H1 (cell line): ENCODE data around the gene TECTB. TPM values are rescaled to one million over a fixed set of nuclear protein-coding genes. Genes with fewer than 3 reads are reported as not detected.

ENCODE experiments used
- CTCF ChIA-PET: fragments of 300-600 bp; sonication (Branson Sonifier 250); formaldehyde crosslinking; loops from one replicate; lab custom pipeline; 2021; ENCODE audit not compliant: partially characterized antibody; lab: Charles Lee
- POLR2A ChIA-PET: fragments of 300-600 bp; sonication (Branson Sonifier 250); formaldehyde crosslinking; loops from one replicate; lab custom pipeline; 2021; ENCODE audit warnings: inconsistent platforms; ENCODE audit not compliant: partially characterized antibody; lab: Charles Lee
- DNase-seq, 2 experiments: peaks; one replicate each; pipeline versions ENCODE4 v3.0.0 to v3.0.0-alpha.2; 2010 to 2022; ENCODE audit warnings: low spot score in 2 of 2, low read depth in 1 of 2, mixed read lengths in 1 of 2
- FAIRE-seq: peaks from 2 replicates; lab custom pipeline; 2011; peaks lifted over from hg19 to GRCh38; lab: Jason Lieb, UNC
- H2AFZ ChIP-seq: 2 replicates; pipeline ENCODE4 v1.8.1; 2012; ENCODE audit warnings: low read length, inconsistent platforms
- H2AK5ac ChIP-seq: 2 replicates; pipeline ENCODE4 v1.6.1; 2013; ENCODE audit warnings: low read depth, low read length
- H2BK120ac ChIP-seq: replicated peaks from 2 replicates; pipeline ENCODE3; 2013; ENCODE audit warnings: low read depth, low read length, inconsistent platforms
- H2BK12ac ChIP-seq: 2 replicates; pipeline ENCODE4 v1.6.1; 2013; ENCODE audit warnings: low read depth, low read length
- H2BK15ac ChIP-seq: 2 replicates; pipeline ENCODE4 v1.6.1; 2013; ENCODE audit warnings: low read length
- H2BK20ac ChIP-seq: 2 replicates; pipeline ENCODE4 v1.6.1; 2013; ENCODE audit warnings: low read length
- H2BK5ac ChIP-seq: 2 replicates; pipeline ENCODE4 v1.6.1; 2013; ENCODE audit warnings: low read depth, low read length
- H3K14ac ChIP-seq: 2 replicates; pipeline ENCODE4 v1.6.1; 2013; ENCODE audit warnings: inconsistent platforms; ENCODE audit not compliant: insufficient read length
- H3K18ac ChIP-seq: 2 replicates; pipeline ENCODE4 v1.6.1; 2013; ENCODE audit warnings: low read length; ENCODE audit errors: extremely low read depth
- H3K23ac ChIP-seq: 2 replicates; pipeline ENCODE4 v1.6.1; 2013; ENCODE audit warnings: inconsistent platforms; ENCODE audit not compliant: insufficient read length
- H3K23me2 ChIP-seq: 2 replicates; pipeline ENCODE4 v1.6.1; 2013; ENCODE audit warnings: low read depth, low read length
- H3K27ac ChIP-seq: 2 replicates; pipeline ENCODE4 v1.6.1; 2011; ENCODE audit warnings: low read depth, low read length, inconsistent platforms
- H3K27me3 ChIP-seq, 4 experiments: replicated peaks in 1 of 4; 1 replicate in 1 of 4; 2 replicates in 3 of 4; pipeline versions ENCODE4 v1.6.1 to v1.8.1; 2011 to 2013; ENCODE audit warnings: low read length in 3 of 4, mild to moderate bottlenecking in 3 of 4, inconsistent platforms in 2 of 4, mixed read lengths in 2 of 4, moderate library complexity in 1 of 4; ENCODE audit not compliant: control insufficient read depth in 3 of 4, insufficient read depth in 3 of 4; ENCODE audit errors: extremely low read depth in 1 of 4
- H3K36me3 ChIP-seq, 4 experiments: 2 replicates each; pipeline versions ENCODE4 v1.6.1 to v1.8.1; 2011 to 2013; ENCODE audit warnings: mild to moderate bottlenecking in 4 of 4, low read length in 3 of 4, moderate library complexity in 2 of 4, control low read depth in 1 of 4, inconsistent platforms in 1 of 4; ENCODE audit not compliant: insufficient read depth in 4 of 4, control insufficient read depth in 2 of 4
- H3K4ac ChIP-seq: replicated peaks from 2 replicates; pipeline ENCODE3; 2013; ENCODE audit warnings: low read length, low read depth, mixed read lengths, inconsistent platforms; ENCODE audit not compliant: insufficient read length
- H3K4me1 ChIP-seq, 4 experiments: replicated peaks in 1 of 4; 1 replicate in 1 of 4; 2 replicates in 3 of 4; pipeline versions ENCODE4 v1.6.1 to v1.8.1; 2011 to 2013; ENCODE audit warnings: low read length in 3 of 4, inconsistent platforms in 2 of 4, mixed read lengths in 1 of 4; ENCODE audit not compliant: insufficient read depth in 4 of 4, control insufficient read depth in 3 of 4
- H3K4me2 ChIP-seq, 2 experiments: 2 replicates each; pipeline versions ENCODE4 v1.6.1 to v1.8.1; 2011 to 2013; ENCODE audit warnings: low read depth in 2 of 2, low read length in 2 of 2, control low read depth in 1 of 2, inconsistent platforms in 1 of 2, mild to moderate bottlenecking in 1 of 2; ENCODE audit not compliant: insufficient read depth in 1 of 2
- H3K4me3 ChIP-seq, 4 experiments: fragments of 200-600, 300-600 bp in 1 of 4; sonication (generic), shearing (Covaris generic), sonication (Bioruptor Twin) in 1 of 4; 2 replicates each; pipeline versions ENCODE4 v1.5.1 to v1.8.1; 2011 to 2016; ENCODE audit warnings: low read length in 4 of 4, low read depth in 3 of 4, control low read depth in 2 of 4, inconsistent platforms in 2 of 4, mild to moderate bottlenecking in 2 of 4, mixed read lengths in 1 of 4, moderate library complexity in 1 of 4; ENCODE audit not compliant: insufficient read depth in 2 of 4; ENCODE audit errors: extremely low read depth in 1 of 4
- H3K56ac ChIP-seq: replicated peaks from 2 replicates; pipeline ENCODE3; 2013; ENCODE audit warnings: low read depth, mild to moderate bottlenecking, mixed read lengths, low read length, inconsistent platforms; ENCODE audit not compliant: insufficient read length
- H3K79me1 ChIP-seq: 2 replicates; pipeline ENCODE4 v1.6.1; 2013; ENCODE audit warnings: low read depth, low read length, control low read depth
- H3K79me2 ChIP-seq, 2 experiments: 2 replicates each; pipeline versions ENCODE4 v1.6.1 to v1.8.1; 2012 to 2013; ENCODE audit warnings: low read length in 2 of 2, mild to moderate bottlenecking in 2 of 2, inconsistent platforms in 1 of 2; ENCODE audit not compliant: insufficient read depth in 2 of 2, control insufficient read depth in 1 of 2
- H3K9ac ChIP-seq, 4 experiments: replicated peaks in 1 of 4; 1 replicate in 1 of 4; 2 replicates in 3 of 4; pipeline versions ENCODE4 v1.6.1 to v1.8.1; 2011 to 2013; ENCODE audit warnings: low read depth in 3 of 4, low read length in 3 of 4, control low read depth in 2 of 4, mild to moderate bottlenecking in 2 of 4, moderate library complexity in 2 of 4, inconsistent platforms in 1 of 4; ENCODE audit errors: extremely low read depth in 1 of 4
- H3K9me3 ChIP-seq, 2 experiments: 2 replicates each; pipeline versions ENCODE4 v1.6.1 to v1.8.1; 2012 to 2013; ENCODE audit warnings: mild to moderate bottlenecking in 2 of 2, moderate library complexity in 2 of 2, control low read depth in 1 of 2, inconsistent platforms in 1 of 2, low read depth in 1 of 2, low read length in 1 of 2, mixed read lengths in 1 of 2; ENCODE audit not compliant: insufficient read depth in 2 of 2
- H4K20me1 ChIP-seq, 2 experiments: replicated peaks in 1 of 2; 2 replicates each; pipeline versions ENCODE3 to v1.8.1; 2011 to 2013; ENCODE audit warnings: inconsistent platforms in 2 of 2, low read length in 2 of 2, mild to moderate bottlenecking in 1 of 2; ENCODE audit not compliant: insufficient read depth in 2 of 2, control insufficient read depth in 1 of 2
- H4K5ac ChIP-seq: 2 replicates; pipeline ENCODE4 v1.6.1; 2013; ENCODE audit warnings: low read length, low read depth, mixed read lengths, inconsistent platforms; ENCODE audit not compliant: insufficient read length
- H4K8ac ChIP-seq: 2 replicates; pipeline ENCODE4 v1.8.0; 2013; ENCODE audit warnings: mild to moderate bottlenecking, moderate library complexity, low read length, inconsistent platforms; ENCODE audit not compliant: insufficient read depth; ENCODE audit errors: extremely low read depth
- H4K91ac ChIP-seq: replicated peaks from 2 replicates; pipeline ENCODE3; 2013; ENCODE audit warnings: low read length, mixed read lengths, inconsistent platforms; ENCODE audit not compliant: insufficient read length
- ATF2 ChIP-seq: IDR thresholded peaks from 2 replicates; pipeline ENCODE4 v1.6.1; 2012; ENCODE audit warnings: low read length, inconsistent platforms
- BCL11A ChIP-seq, 2 experiments: IDR thresholded peaks; one replicate each; pipeline ENCODE4 v1.6.1; 2011; ENCODE audit warnings: low read depth in 2 of 2, low read length in 2 of 2, mild to moderate bottlenecking in 2 of 2
- CEBPB ChIP-seq: IDR thresholded peaks from 2 replicates; pipeline ENCODE4 v1.6.1; 2012; ENCODE audit warnings: low read depth, low read length
- E2F6 ChIP-seq: IDR thresholded peaks from 2 replicates; pipeline ENCODE4 v1.6.1; 2012; ENCODE audit warnings: inconsistent platforms
- KDM1A ChIP-seq: fragments of 200-600, 300-600 bp; sonication (generic); IDR thresholded peaks from 2 replicates; pipeline ENCODE4 v1.7.1; 2016; ENCODE audit warnings: mild to moderate bottlenecking, low read length, borderline replicate concordance
- NRF1 ChIP-seq: IDR thresholded peaks from 2 replicates; pipeline ENCODE4 v1.6.1; 2011; ENCODE audit warnings: mild to moderate bottlenecking, low read depth, low read length, improper control_type of control experiment
- SAP30 ChIP-seq: fragments of 300-600 bp; sonication (generic); IDR thresholded peaks from 2 replicates; pipeline ENCODE4 v1.7.1; 2012; ENCODE audit warnings: low read length, moderate library complexity, mild to moderate bottlenecking, inconsistent platforms; ENCODE audit not compliant: insufficient read depth, insufficient replicate concordance
- SIN3A ChIP-seq, 2 experiments: IDR thresholded peaks in 1 of 2; conservative IDR thresholded peaks in 1 of 2; 2 replicates each; pipeline ENCODE4 v1.6.1; 2011 to 2012; ENCODE audit warnings: low read length in 2 of 2, improper control_type of control experiment in 1 of 2, low read depth in 1 of 2, mild to moderate bottlenecking in 1 of 2
- SIRT6 ChIP-seq: IDR thresholded peaks from one replicate; pipeline ENCODE4 v1.7.1; 2012; ENCODE audit warnings: low read length, inconsistent platforms
- SIX5 ChIP-seq: IDR thresholded peaks from 2 replicates; pipeline ENCODE4 v1.6.1; 2011; ENCODE audit warnings: mild to moderate bottlenecking, low read depth, low read length
- SRF ChIP-seq: IDR thresholded peaks from 2 replicates; pipeline ENCODE4 v1.6.1; 2011; ENCODE audit warnings: mild to moderate bottlenecking, low read depth, low read length, moderate library complexity
- WGBS, 2 experiments: shearing (Covaris generic) in 1 of 2; methylation state at CpG; one replicate each; pipeline versions ENCODE4 v1.1.6 to v1.1.7; 2013 to 2015; ENCODE audit warnings: low lambda C conversion rate in 2 of 2, mixed read lengths in 2 of 2, inconsistent platforms in 1 of 2, low coverage in 1 of 2, missing lambda C conversion rate in 1 of 2; ENCODE audit not compliant: insufficient replicate concordance in 2 of 2, insufficient coverage in 1 of 2, insufficient read length in 1 of 2; ENCODE audit errors: extremely low coverage in 1 of 2, missing lambda C conversion rate in 1 of 2; 5-methylcytosine and 5-hydroxymethylcytosine counted together
- polyA plus RNA-seq, 7 experiments: library from polyadenylated mRNA; depleted of rRNA in 3 of 7; stranded (reverse) in 5 of 7; unstranded in 2 of 7; fragments of >200 nt in 5 of 7; fragments of 200-250 nt in 2 of 7; gene quantifications; 1 replicate in 5 of 7; 2 replicates in 1 of 7; 4 replicates in 1 of 7; pipeline versions ENCODE4 v1.2.1 to v1.2.3, GENCODE V29; 2011 to 2013; ENCODE audit warnings: missing spikeins in 2 of 7, mixed read lengths in 2 of 7
- total RNA-seq: library from RNA; stranded (reverse); fragmentation: NEBNext Ultra II Directional; extraction: Animal tissue kit (Norgen Biotek cat#: 25700); gene quantifications from 2 replicates; pipeline ENCODE4 v1.2.1, GENCODE V29; 2021

TECTB gene
- total and polyA plus RNA-seq, 2 of the 8 experiments (the other 6 are each of a cell fraction or from before 2014, with no cell fraction given): not detected

- ChIA-PET POLR2A (no interaction called here), CTCF (interaction anchor here (1.3 to 2.2 kb wide), 4 partner anchors 9 to 105 kb away, joined by 6 to 8 read pairs (median 6); no protein-coding TSS in a partner anchor)
- Histone ChIP-seq H4K5ac (no peak overlapping the region), H3K4me1 (no peaks in the 10 kb centered on the region), H3K14ac (no peak overlapping the region), H2BK120ac (no peak overlapping the region), H3K56ac (no peak overlapping the region), H3K27ac (no peak overlapping the region), H2BK20ac (no peak overlapping the region), H3K23ac (no peak overlapping the region), H2AK5ac (no peak overlapping the region), H3K9me3 (no peaks in the 10 kb centered on the region), H3K79me2 (no peaks in the 10 kb centered on the region), H2AFZ (no peak overlapping the region), H4K20me1 (no peaks in the 10 kb centered on the region), H3K4me2 (no peak overlapping the region), H2BK12ac (no peak overlapping the region), H4K91ac (no peak overlapping the region), H3K79me1 (no peaks in the 10 kb centered on the region), H3K9ac (no peak overlapping the region), H3K23me2 (no peaks in the 10 kb centered on the region), H3K4ac (no peak overlapping the region), H3K36me3 (no peaks in the 10 kb centered on the region), H4K8ac (no peak overlapping the region), H2BK5ac (no peak overlapping the region), H2BK15ac (no peak overlapping the region), H3K18ac (no peak overlapping the region), H3K27me3 (no peaks in the 10 kb centered on the region), H3K4me3 (no peak overlapping the region)
- 75% methylated on average over 1 of the region's 1 CpG; no CpG with 5 or more reads in 1 of the 2 experiments for WGBS, 2 experiments
- FAIRE-seq (no peak), DNase-seq (no peak)
- TF ChIP-seq E2F6 (no peak), SRF (no peak), NRF1 (no peak), SIRT6 (no peak), SAP30 (no peak), ATF2 (no peak), KDM1A (no peak), CEBPB (no peak), BCL11A (IDR thresholded peaks at IDR 0.05; ENCODE audit: low read depth in 2 of 2, low read length in 2 of 2) (no peak), SIN3A (conservative IDR thresholded peaks at IDR 0.05 in 1 of 2, IDR thresholded peaks at IDR 0.05 in 1 of 2; ENCODE audit: low read depth in 1 of 2, low read length in 2 of 2) (no peak), SIX5 (no peak)
Observed at GRCh38 chr10:112330607-112331160, 47.5 kb downstream of the TECTB start.
